MM.1S (cell line): Measurements from ENCODE around the gene STARD8.
A peak's percentile ranks its signal among the peaks of the same experiment; 100 is the strongest.

ENCODE experiments used
- DNase-seq: peaks from one replicate; pipeline ENCODE4 v3.0.0-alpha.2; 2015
- H2AFZ ChIP-seq: fragments of 300-600 bp; sonication (generic); 2 replicates; pipeline ENCODE4 v1.6.0; 2016; ENCODE audit warnings: antibody characterized with exemption, low read length
- H3F3A ChIP-seq: fragments of 300-600 bp; sonication (generic); 2 replicates; pipeline ENCODE4 v1.6.1; 2016; ENCODE audit warnings: mild to moderate bottlenecking, antibody characterized with exemption, low read length, moderate library complexity, mixed read lengths; ENCODE audit not compliant: insufficient read depth
- H3K27ac ChIP-seq: fragments of 300-600 bp; sonication (generic); 2 replicates; pipeline ENCODE4 v1.5.1; 2016; ENCODE audit warnings: mild to moderate bottlenecking, low read length
- H3K27me3 ChIP-seq: fragments of 300-600 bp; sonication (generic); replicated peaks from 2 replicates; pipeline ENCODE4 v1.6.0; 2016; ENCODE audit warnings: low read length; ENCODE audit not compliant: insufficient read depth
- H3K36me3 ChIP-seq: fragments of 300-600 bp; sonication (generic); replicated peaks from 2 replicates; pipeline ENCODE4 v1.6.1; 2016; ENCODE audit warnings: mild to moderate bottlenecking, low read length, mixed read lengths; ENCODE audit not compliant: insufficient read depth
- H3K4me1 ChIP-seq: fragments of 300-600 bp; sonication (generic); 2 replicates; pipeline ENCODE4 v1.6.1; 2016; ENCODE audit warnings: low read length, mixed read lengths
- H3K4me2 ChIP-seq: fragments of 300-600 bp; sonication (generic); 2 replicates; pipeline ENCODE4 v1.6.0; 2016; ENCODE audit warnings: low read depth, low read length
- H3K4me3 ChIP-seq: fragments of 300-600 bp; sonication (generic); 2 replicates; pipeline ENCODE4 v1.5.1; 2016; ENCODE audit warnings: low read length, mixed read lengths
- H3K79me2 ChIP-seq: fragments of 300-600 bp; sonication (generic); 2 replicates; pipeline ENCODE4 v1.6.1; 2016; ENCODE audit warnings: mixed run types, low read length, mixed read lengths
- H3K9ac ChIP-seq: fragments of 300-600 bp; sonication (generic); 2 replicates; pipeline ENCODE4 v1.6.1; 2016; ENCODE audit warnings: low read length, mixed read lengths
- H3K9me2 ChIP-seq: fragments of 300-600 bp; sonication (generic); replicated peaks from 2 replicates; pipeline ENCODE4 v1.6.1; 2016; ENCODE audit warnings: mild to moderate bottlenecking, low read length, mixed read lengths; ENCODE audit not compliant: insufficient read depth
- H3K9me3 ChIP-seq: fragments of 300-600 bp; sonication (generic); replicated peaks from 2 replicates; pipeline ENCODE4 v1.6.1; 2016; ENCODE audit warnings: mild to moderate bottlenecking, low read length, mixed read lengths; ENCODE audit not compliant: insufficient read depth
- H4K20me1 ChIP-seq: fragments of 300-600 bp; sonication (generic); 2 replicates; pipeline ENCODE4 v1.6.1; 2016; ENCODE audit warnings: mild to moderate bottlenecking, low read length, moderate library complexity, mixed read lengths; ENCODE audit not compliant: insufficient read depth
- EZH2 ChIP-seq: fragments of 300-600 bp; sonication (generic); optimal IDR thresholded peaks from 2 replicates; pipeline ENCODE3; 2017; ENCODE audit warnings: low read depth, mild to moderate bottlenecking, antibody characterized with exemption, low read length, mixed read lengths
- EZH2phosphoT487 ChIP-seq: fragments of 300-600 bp; sonication (generic); IDR thresholded peaks from 2 replicates; pipeline ENCODE4 v1.6.1; 2018; ENCODE audit warnings: antibody characterized with exemption, low read length
- TF ChIP-seq, protein P1 (sequence below): fragments of 300-600 bp; sonication (generic); IDR thresholded peaks from 2 replicates; pipeline ENCODE4 v1.5.1; 2016; ENCODE audit warnings: antibody characterized with exemption, low read length, mixed read lengths

The STARD8 gene

DNA sequence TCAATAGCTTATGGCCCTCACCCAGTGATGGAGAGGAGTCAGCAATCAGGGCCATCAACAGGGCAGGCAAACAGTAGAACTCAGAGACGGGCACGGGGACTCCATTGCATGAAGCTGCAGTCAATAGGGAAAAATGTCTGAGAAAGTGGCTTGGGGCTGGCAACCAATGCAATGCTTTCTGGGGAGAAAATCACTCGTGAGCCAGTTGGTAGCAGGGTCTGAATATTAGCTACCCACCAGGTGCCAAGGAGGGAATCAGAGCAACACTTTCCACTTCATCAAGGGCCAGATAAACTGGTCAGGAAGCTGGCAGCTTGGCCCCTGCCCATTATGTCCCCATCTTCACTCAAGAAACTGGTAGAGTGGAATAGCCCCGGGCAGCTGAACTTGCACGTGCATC, 80.7 kb downstream of the STARD8 start:
- Histone ChIP-seq H3K9ac (no peak overlapping the region), H3K9me2 (no peaks in the 10 kb centered on the region), H3K4me2 (no peak overlapping the region), H3K27me3 (no peaks in the 10 kb centered on the region), H3K27ac (no peak overlapping the region), H3K4me3 (no peak overlapping the region), H3K36me3 (no peaks in the 10 kb centered on the region), H3K4me1 (no peaks in the 10 kb centered on the region), H2AFZ (no peak overlapping the region), H3K9me3 (no peaks in the 10 kb centered on the region), H4K20me1 (no peaks in the 10 kb centered on the region), H3F3A (no peaks in the 10 kb centered on the region), H3K79me2 (no peaks in the 10 kb centered on the region)
- no peak for DNase-seq
- no peak for TF ChIP-seq EZH2phosphoT487
- TF ChIP-seq, protein P1, sequence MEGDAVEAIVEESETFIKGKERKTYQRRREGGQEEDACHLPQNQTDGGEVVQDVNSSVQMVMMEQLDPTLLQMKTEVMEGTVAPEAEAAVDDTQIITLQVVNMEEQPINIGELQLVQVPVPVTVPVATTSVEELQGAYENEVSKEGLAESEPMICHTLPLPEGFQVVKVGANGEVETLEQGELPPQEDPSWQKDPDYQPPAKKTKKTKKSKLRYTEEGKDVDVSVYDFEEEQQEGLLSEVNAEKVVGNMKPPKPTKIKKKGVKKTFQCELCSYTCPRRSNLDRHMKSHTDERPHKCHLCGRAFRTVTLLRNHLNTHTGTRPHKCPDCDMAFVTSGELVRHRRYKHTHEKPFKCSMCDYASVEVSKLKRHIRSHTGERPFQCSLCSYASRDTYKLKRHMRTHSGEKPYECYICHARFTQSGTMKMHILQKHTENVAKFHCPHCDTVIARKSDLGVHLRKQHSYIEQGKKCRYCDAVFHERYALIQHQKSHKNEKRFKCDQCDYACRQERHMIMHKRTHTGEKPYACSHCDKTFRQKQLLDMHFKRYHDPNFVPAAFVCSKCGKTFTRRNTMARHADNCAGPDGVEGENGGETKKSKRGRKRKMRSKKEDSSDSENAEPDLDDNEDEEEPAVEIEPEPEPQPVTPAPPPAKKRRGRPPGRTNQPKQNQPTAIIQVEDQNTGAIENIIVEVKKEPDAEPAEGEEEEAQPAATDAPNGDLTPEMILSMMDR, result no peak
- no peak for TF ChIP-seq EZH2

DNA sequence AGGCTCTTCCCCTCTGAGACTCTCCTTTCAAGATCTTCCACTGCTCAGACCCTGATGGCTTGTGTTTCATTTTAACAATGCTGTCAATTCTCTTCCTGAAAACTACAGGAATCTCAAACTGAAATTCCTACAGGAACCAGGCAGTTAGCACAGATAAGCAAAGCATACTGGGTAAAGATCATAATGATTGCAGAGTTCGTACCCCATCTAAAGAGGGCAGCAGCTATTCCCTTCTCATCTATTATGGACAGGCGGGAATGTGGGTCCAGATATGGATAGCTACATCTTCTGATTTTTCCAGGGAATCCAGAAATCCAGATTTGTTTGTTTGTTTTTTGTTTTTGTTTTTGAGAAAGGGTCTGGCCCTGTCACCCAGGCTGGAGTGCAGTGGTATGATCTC, 83.8 kb downstream of the STARD8 start:
- DNase-seq, result no peak
- Histone ChIP-seq H3K9me3 (no peaks in the 10 kb centered on the region), H3K9me2 (no peaks in the 10 kb centered on the region), H3K27ac (no peak overlapping the region), H3K79me2 (no peaks in the 10 kb centered on the region), H3K27me3 (no peaks in the 10 kb centered on the region), H3K9ac (no peak overlapping the region), H3K4me2 (no peak overlapping the region), H4K20me1 (no peaks in the 10 kb centered on the region), H3F3A (no peaks in the 10 kb centered on the region), H3K4me3 (no peak overlapping the region), H3K36me3 (no peaks in the 10 kb centered on the region), H3K4me1 (no peaks in the 10 kb centered on the region), H2AFZ (no peak overlapping the region)
- TF ChIP-seq, protein P1, result no peak
- TF ChIP-seq EZH2phosphoT487 (no peak), EZH2 (no peak)

DNA sequence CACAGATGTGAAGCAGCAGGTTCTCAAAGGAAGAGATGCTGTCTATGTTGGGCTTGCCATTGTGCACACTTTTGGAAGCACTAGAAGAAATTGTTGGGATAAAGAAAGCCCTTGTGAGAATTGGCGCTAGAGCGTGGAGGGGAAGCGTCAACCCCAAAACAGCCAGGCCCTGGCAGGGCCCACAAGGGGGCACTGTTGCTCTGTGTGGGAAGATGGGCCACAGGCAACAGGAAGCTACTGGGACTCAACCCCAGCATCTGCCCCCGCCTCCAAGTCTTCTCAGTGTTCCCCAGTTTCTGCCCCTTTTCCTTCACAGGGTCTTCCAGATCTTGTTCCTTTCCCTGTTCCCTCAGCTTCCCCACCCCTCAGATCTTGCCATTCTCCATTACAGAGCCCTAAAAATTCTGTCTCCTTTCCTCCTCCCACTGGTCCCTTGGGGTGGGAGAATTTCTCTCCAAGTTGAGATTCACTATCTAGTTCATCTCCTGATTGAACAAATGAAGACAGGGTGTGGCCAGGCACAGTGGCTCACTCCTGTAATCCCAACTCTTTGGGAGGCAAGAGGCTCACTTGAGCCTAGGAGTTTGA, 85.5 kb downstream of the STARD8 start:
- no peak overlapping the region for H2AFZ ChIP-seq
- no peaks in the 10 kb centered on the region for H3K27me3 ChIP-seq
- H3F3A ChIP-seq, result no peaks in the 10 kb centered on the region

More for the DNA sequence above, 85.5 kb downstream of the STARD8 start:
- Histone ChIP-seq H3K9me2 (no peaks in the 10 kb centered on the region), H3K9ac (no peak overlapping the region), H3K79me2 (no peaks in the 10 kb centered on the region), H3K4me2 (no peak overlapping the region), H3K9me3 (no peaks in the 10 kb centered on the region), H3K4me3 (no peak overlapping the region), H3K4me1 (no peaks in the 10 kb centered on the region), H3K36me3 (no peaks in the 10 kb centered on the region), H3K27ac (no peak overlapping the region), H4K20me1 (no peaks in the 10 kb centered on the region)
- DNase-seq, result peak; percentile 36
- no peak for TF ChIP-seq EZH2phosphoT487
- TF ChIP-seq, protein P1, result peak; percentile 54
